Right lobe of liver (tissue), 6 donors: Measurements from ENCODE around the gene NEB. TPM values are rescaled to one million over a fixed set of nuclear protein-coding genes. Genes with fewer than 3 reads are reported as not detected.

ENCODE experiments used
- ATAC-seq, 4 donors: fragments of 200-7000 bp; cut with Tn5 transposase; one replicate each; pipeline ENCODE4 v1.9.1; 2020; ENCODE audit warnings: mild to moderate bottlenecking in 4 of 4, moderate library complexity in 4 of 4
- DNase-seq, 3 donors: peaks; one replicate each; pipeline ENCODE4 v3.0.0-alpha.2; 2020
- H3K27ac ChIP-seq, 3 donors: fragments of 200-600 bp; one replicate each; pipeline ENCODE4 v1.8.0; 2022
- H3K27me3 ChIP-seq, 2 donors: fragments of 200-600 bp; one replicate each; pipeline ENCODE4 v1.8.0; 2022
- H3K36me3 ChIP-seq, 4 donors: fragments of 200-600 bp; sonication (generic) in 1 of 4; one replicate each; pipeline versions ENCODE4 v1.5.1 to v1.8.0; 2017 to 2022; ENCODE audit warnings: control low read depth in 1 of 4
- H3K4me1 ChIP-seq, 4 donors: fragments of 200-600 bp; sonication (generic) in 1 of 4; one replicate each; pipeline versions ENCODE4 v1.5.1 to v1.8.0; 2017 to 2022; ENCODE audit warnings: control low read depth in 1 of 4
- H3K4me3 ChIP-seq, 3 donors: fragments of 200-600 bp; one replicate each; pipeline ENCODE4 v1.8.0; 2022
- H3K9me3 ChIP-seq, 4 donors: fragments of 200-600 bp; sonication (generic) in 1 of 4; one replicate each; pipeline versions ENCODE4 v1.5.1 to v1.8.0; 2017 to 2022; ENCODE audit warnings: control low read depth in 1 of 4
- POLR2A ChIP-seq: fragments of 450-650 bp; IDR thresholded peaks from one replicate; pipeline ENCODE4 v1.6.1; 2017; ENCODE audit warnings: antibody characterized with exemption, mild to moderate bottlenecking
- WGBS: methylation state at CpG from one replicate; pipeline ENCODE4 v1.1.6; 2018; ENCODE audit warnings: low coverage, low lambda C conversion rate; ENCODE audit not compliant: insufficient coverage; ENCODE audit errors: missing lambda C conversion rate; 5-methylcytosine and 5-hydroxymethylcytosine counted together
- intact Hi-C, 2 donors: fragments of 100-400 bp; cut with DNase I; formaldehyde crosslinking; loops; one replicate each; pipeline versions ENCODE4 v1.11.2 to v1.14.1; 2022
- total RNA-seq, 6 experiments: library from RNA; depleted of rRNA in 2 of 6; stranded (reverse); fragments of >200 nt in 2 of 6; fragmentation: NEBNext Ultra II Directional in 3 of 6; extraction: Animal tissue kit (Norgen Biotek cat#: 25700) in 3 of 6; gene quantifications; one replicate each; pipeline versions ENCODE4 v1.1.0 to v1.2.4, GENCODE V29; 2016 to 2023
- TF ChIP-seq, protein P1 (sequence below), 4 donors: fragments of 200-600 bp in 3 of 4; fragments of 450-650 bp in 1 of 4; IDR thresholded peaks; one replicate each; pipeline versions ENCODE4 v1.5.1 to v1.8.0; 2016 to 2022; ENCODE audit warnings: antibody characterized with exemption in 4 of 4, mild to moderate bottlenecking in 2 of 4
- donor health status: DM: no; HTN: yes; CAD: no.
- donor health status: DM: no; HTN: no; CAD: no.
- donor health status: DM: no; HTN: no; CAD: no.
- donor health status: DM: no; HTN: yes; CAD: no.
- donor health status: DM: no; HTN: yes; CAD: no.

NEB gene
- total RNA-seq, 6 experiments from 2014 or later = 1.3 to 23.1 (median 9.2) TPM

DNA sequence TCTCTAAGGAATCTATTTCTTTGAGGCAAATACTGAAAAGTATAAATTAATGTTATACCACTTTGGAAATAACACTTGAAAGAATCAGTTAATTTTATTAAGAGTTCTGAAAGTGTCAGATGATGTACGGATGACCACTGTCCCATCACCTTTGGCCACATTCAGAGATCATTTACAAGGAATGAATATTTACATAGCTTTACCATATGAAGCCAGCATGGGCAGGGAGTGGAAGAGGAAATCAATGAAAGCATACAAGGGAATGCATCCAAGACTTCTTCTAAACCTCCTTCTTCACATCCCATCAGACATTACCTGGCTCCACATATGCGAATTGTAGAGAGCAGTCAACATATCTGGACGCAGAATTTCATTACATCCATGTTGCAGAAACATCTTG lies 201.1 kb downstream of the NEB start:
- no peak overlapping the region for H3K4me3 ChIP-seq
- WGBS = 93% methylated on average over 3 of the region's 3 CpGs
- H3K9me3 ChIP-seq = no peaks in the 10 kb centered on the region
- DNase-seq (no peak), ATAC-seq (no peak)
- intact Hi-C loops = no loop called here
- no peak for TF ChIP-seq POLR2A
- TF ChIP-seq, protein P1, sequence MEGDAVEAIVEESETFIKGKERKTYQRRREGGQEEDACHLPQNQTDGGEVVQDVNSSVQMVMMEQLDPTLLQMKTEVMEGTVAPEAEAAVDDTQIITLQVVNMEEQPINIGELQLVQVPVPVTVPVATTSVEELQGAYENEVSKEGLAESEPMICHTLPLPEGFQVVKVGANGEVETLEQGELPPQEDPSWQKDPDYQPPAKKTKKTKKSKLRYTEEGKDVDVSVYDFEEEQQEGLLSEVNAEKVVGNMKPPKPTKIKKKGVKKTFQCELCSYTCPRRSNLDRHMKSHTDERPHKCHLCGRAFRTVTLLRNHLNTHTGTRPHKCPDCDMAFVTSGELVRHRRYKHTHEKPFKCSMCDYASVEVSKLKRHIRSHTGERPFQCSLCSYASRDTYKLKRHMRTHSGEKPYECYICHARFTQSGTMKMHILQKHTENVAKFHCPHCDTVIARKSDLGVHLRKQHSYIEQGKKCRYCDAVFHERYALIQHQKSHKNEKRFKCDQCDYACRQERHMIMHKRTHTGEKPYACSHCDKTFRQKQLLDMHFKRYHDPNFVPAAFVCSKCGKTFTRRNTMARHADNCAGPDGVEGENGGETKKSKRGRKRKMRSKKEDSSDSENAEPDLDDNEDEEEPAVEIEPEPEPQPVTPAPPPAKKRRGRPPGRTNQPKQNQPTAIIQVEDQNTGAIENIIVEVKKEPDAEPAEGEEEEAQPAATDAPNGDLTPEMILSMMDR (IDR thresholded peaks at IDR 0.05) = no peak
- H3K36me3 ChIP-seq = peaks cover 0 to 6% (median 0%) of the 10 kb centered on the region in 4 donors
- H3K4me1 ChIP-seq = no peaks in the 10 kb centered on the region
- H3K27me3 ChIP-seq = no peaks in the 10 kb centered on the region
- H3K27ac ChIP-seq = no peak overlapping the region

- H3K27me3 ChIP-seq = no peaks in the 10 kb centered on the region
- no peak overlapping the region for H3K27ac ChIP-seq
- no peak for TF ChIP-seq POLR2A
- TF ChIP-seq, protein P1 (IDR thresholded peaks at IDR 0.05) = no peak
- H3K9me3 ChIP-seq = no peaks in the 10 kb centered on the region
- H3K4me3 ChIP-seq = no peak overlapping the region
- intact Hi-C loops = no loop called here
- WGBS = 84% methylated on average over 5 of the region's 6 CpGs
- DNase-seq (no peak), ATAC-seq (no peak)
- no peaks in the 10 kb centered on the region for H3K36me3 ChIP-seq
- no peaks in the 10 kb centered on the region for H3K4me1 ChIP-seq
These were observed 207.6 kb downstream of the NEB start for GRCh38 chr2:151526572-151527090.

GRCh38 chr2:151525821-151526373 lies 208.4 kb downstream of the NEB start:
- no peaks in the 10 kb centered on the region for H3K36me3 ChIP-seq
- DNase-seq = no peak
- 53% methylated on average over 7 of the region's 9 CpGs for WGBS
- TF ChIP-seq POLR2A = no peak
- TF ChIP-seq, protein P1 (IDR thresholded peaks at IDR 0.05) = no peak
- no peak overlapping the region for H3K27ac ChIP-seq
- no peaks in the 10 kb centered on the region for H3K27me3 ChIP-seq
- no peaks in the 10 kb centered on the region for H3K4me1 ChIP-seq
- intact Hi-C loops = no loop called here
- no peak overlapping the region for H3K4me3 ChIP-seq
- H3K9me3 ChIP-seq = no peaks in the 10 kb centered on the region
- no peak for ATAC-seq

- intact Hi-C loops = no loop called here
- Histone ChIP-seq H3K9me3 (no peaks in the 10 kb centered on the region), H3K36me3 (no peaks in the 10 kb centered on the region), H3K27me3 (no peaks in the 10 kb centered on the region), H3K27ac (no peak overlapping the region), H3K4me1 (no peaks in the 10 kb centered on the region), H3K4me3 (no peak overlapping the region)
- ATAC-seq (no peak), DNase-seq (no peak)
- WGBS = 80% methylated on average over 3 of the region's 3 CpGs
- TF ChIP-seq POLR2A = no peak
- TF ChIP-seq, protein P1 (IDR thresholded peaks at IDR 0.05) = no peak
These were observed 210.4 kb downstream of the NEB start for GRCh38 chr2:151523850-151524249.
